HCT116 (cell line): ENCODE measurements around the gene BABAM2. TPM values are rescaled to one million over a fixed set of nuclear protein-coding genes. Genes with fewer than 3 reads are reported as not detected.

Source experiments
- ATAC-seq: fragments of 200-7000 bp; cut with Tn5 transposase; 2 replicates; pipeline ENCODE4 v1.9.1; 2020; ENCODE audit warnings: mild to moderate bottlenecking, moderate library complexity
- BruUV-seq: library from RNA; stranded (reverse); fragments of 400-500 nt; replicated peaks from 2 replicates; lab custom pipeline; 2021; lab: Mats Ljungman, UMichigan
- CTCF ChIA-PET: fragments of 300-600 bp; sonication (Branson Sonifier 250); formaldehyde crosslinking; loops from one replicate; lab custom pipeline; 2021; ENCODE audit warnings: antibody characterized with exemption; lab: Charles Lee
- POLR2A ChIA-PET: fragments of 300-600, 350-600 bp; sonication (Branson Sonifier 250); formaldehyde crosslinking; loops from one replicate; lab custom pipeline; 2021; ENCODE audit warnings: antibody characterized with exemption; lab: Charles Lee
- RAD21 ChIA-PET, 2 experiments: fragments of 300-600 bp; sonication (Branson Sonifier 250); formaldehyde crosslinking; loops; one replicate each; lab custom pipeline; 2023; ENCODE audit warnings: low total read pairs in 2 of 2; ENCODE audit not compliant: uncharacterized antibody in 2 of 2, unreplicated experiment in 2 of 2, low non-redundant PET in 1 of 2; lab: Charles Lee
- DNase-seq: peaks from one replicate; pipeline ENCODE4 v3.0.0-alpha.2; 2010; ENCODE audit warnings: low read depth, low spot score
- H2AFZ ChIP-seq: fragments of 200-600 bp; shearing (Covaris generic), sonication (generic); 2 replicates; pipeline ENCODE4 v1.6.1; 2017; ENCODE audit warnings: low read depth, mixed run types, mixed read lengths, antibody characterized with exemption, low read length; ENCODE audit not compliant: poor library complexity, severe bottlenecking
- H3K27ac ChIP-seq: 2 replicates; pipeline ENCODE4 v1.5.1; 2012; ENCODE audit warnings: low read depth, low read length
- H3K27me3 ChIP-seq: fragments of 200-600 bp; sonication (generic); 2 replicates; pipeline ENCODE4 v1.6.1; 2016; ENCODE audit warnings: mixed run types, low read length, mixed read lengths; ENCODE audit not compliant: insufficient read depth
- H3K36me3 ChIP-seq, 2 experiments: fragments of 200-500 bp in 1 of 2; fragments of 200-600 bp in 1 of 2; sonication (Bioruptor generic) in 1 of 2; sonication (generic) in 1 of 2; 2 replicates each; pipeline versions ENCODE4 v1.5.1 to v1.6.1; 2014 to 2016; ENCODE audit warnings: low read length in 2 of 2, inconsistent platforms in 1 of 2, mixed read lengths in 1 of 2, mixed run types in 1 of 2; ENCODE audit not compliant: insufficient read depth in 2 of 2, control insufficient read depth in 1 of 2
- H3K4me1 ChIP-seq, 2 experiments: fragments of 200-600 bp in 1 of 2; sonication (generic) in 1 of 2; 2 replicates each; pipeline versions ENCODE4 v1.5.1 to v1.6.1; 2012 to 2017; ENCODE audit warnings: low read length in 2 of 2, inconsistent platforms in 1 of 2, mild to moderate bottlenecking in 1 of 2, mixed read lengths in 1 of 2, mixed run types in 1 of 2, moderate library complexity in 1 of 2; ENCODE audit not compliant: insufficient read depth in 2 of 2, control insufficient read depth in 1 of 2
- H3K4me2 ChIP-seq: fragments of 200-600 bp; sonication (generic); 2 replicates; pipeline ENCODE4 v1.6.1; 2017; ENCODE audit warnings: mixed run types, low read length, mixed read lengths
- H3K4me3 ChIP-seq, 2 experiments: fragments of 200-600 bp in 1 of 2; sonication (generic) in 1 of 2; replicated peaks in 1 of 2; 2 replicates each; pipeline ENCODE4 v1.5.1; 2011 to 2016; ENCODE audit warnings: low read length in 2 of 2, control low read depth in 1 of 2, low read depth in 1 of 2, mild to moderate bottlenecking in 1 of 2, mixed read lengths in 1 of 2, mixed run types in 1 of 2
- H3K79me2 ChIP-seq: fragments of 200-600 bp; sonication (generic); 2 replicates; pipeline ENCODE4 v1.6.1; 2017; ENCODE audit warnings: mild to moderate bottlenecking, mixed run types, low read length, moderate library complexity, mixed read lengths; ENCODE audit not compliant: insufficient read depth
- H3K9ac ChIP-seq: fragments of 200-600 bp; sonication (generic); 2 replicates; pipeline ENCODE4 v1.6.1; 2016; ENCODE audit warnings: low read length, mixed read lengths
- H3K9me2 ChIP-seq: fragments of 200-600 bp; sonication (generic), shearing (Covaris generic); 2 replicates; pipeline ENCODE4 v1.6.1; 2017; ENCODE audit warnings: mixed run types, mild to moderate bottlenecking, moderate library complexity; ENCODE audit not compliant: insufficient read depth
- H3K9me3 ChIP-seq, 2 experiments: fragments of 200-500 bp in 1 of 2; fragments of 200-600 bp in 1 of 2; sonication (Bioruptor generic) in 1 of 2; sonication (generic) in 1 of 2; 2 replicates each; pipeline ENCODE4 v1.6.1; 2014 to 2017; ENCODE audit warnings: low read length in 2 of 2, mixed read lengths in 2 of 2, inconsistent platforms in 1 of 2, low read depth in 1 of 2, mild to moderate bottlenecking in 1 of 2, mixed run types in 1 of 2, moderate library complexity in 1 of 2; ENCODE audit not compliant: control insufficient read depth in 1 of 2, insufficient read depth in 1 of 2
- H4K20me1 ChIP-seq: fragments of 200-600 bp; sonication (generic), shearing (Covaris generic); 2 replicates; pipeline ENCODE4 v1.6.1; 2017; ENCODE audit warnings: mixed run types, mild to moderate bottlenecking, moderate library complexity; ENCODE audit not compliant: insufficient read depth
- ATF3 ChIP-seq: IDR thresholded peaks from 2 replicates; pipeline ENCODE4 v1.6.1; 2012
- CEBPB ChIP-seq: IDR thresholded peaks from 2 replicates; pipeline ENCODE4 v1.6.1; 2012; ENCODE audit warnings: low read depth
- EZH2phosphoT487 ChIP-seq: fragments of 200-600 bp; IDR thresholded peaks from 2 replicates; pipeline ENCODE4 v1.6.1; 2018; ENCODE audit warnings: antibody characterized with exemption, borderline replicate concordance
- FOSL1 ChIP-seq: IDR thresholded peaks from 2 replicates; pipeline ENCODE4 v1.6.1; 2012; ENCODE audit warnings: low read depth
- POLR2AphosphoS5 ChIP-seq: IDR thresholded peaks from 2 replicates; pipeline ENCODE4 v1.6.1; 2011; ENCODE audit warnings: mild to moderate bottlenecking, low read depth, low read length, moderate library complexity
- REST ChIP-seq: IDR thresholded peaks from 2 replicates; pipeline ENCODE4 v1.6.1; 2012; ENCODE audit warnings: low read depth
- SIN3A ChIP-seq: IDR thresholded peaks from 2 replicates; pipeline ENCODE4 v1.6.1; 2012; ENCODE audit warnings: low read depth
- ZBTB33 ChIP-seq: IDR thresholded peaks from 2 replicates; pipeline ENCODE4 v1.6.1; 2011; ENCODE audit warnings: mild to moderate bottlenecking, low read length, moderate library complexity; ENCODE audit not compliant: insufficient replicate concordance; ENCODE audit errors: extremely low read depth
- ZFX ChIP-seq: fragments of 450-650 bp; IDR thresholded peaks from 2 replicates; pipeline ENCODE4 v1.6.1; 2017
- intact Hi-C: fragments of 100-400 bp; cut with micrococcal nuclease; formaldehyde crosslinking; loops from 2 replicates; pipeline ENCODE4 v1.10.0; 2022
- total RNA-seq: library from RNA; stranded (reverse); gene quantifications from one replicate; pipeline ENCODE4 v1.2.1, GENCODE V29; 2021; ENCODE audit not compliant: unreplicated experiment

BABAM2 gene
- total RNA-seq, 1 experiment from 2014 or later, result 23.8 TPM

GRCh38 chr2:28101892-28102291 lies 211.4 kb downstream of the BABAM2 start:
- Histone ChIP-seq H3K9ac (no peak overlapping the region), H3K27ac (no peak overlapping the region)

More at GRCh38 chr2:28101892-28102291, 211.4 kb downstream of the BABAM2 start:
- TF ChIP-seq POLR2AphosphoS5 (no peak), ZBTB33 (no peak), SIN3A (no peak), ZFX (no peak), REST (no peak), EZH2phosphoT487 (no peak), ATF3 (no peak), CEBPB (no peak), FOSL1 (no peak)
- Histone ChIP-seq H3K4me3 (no peak overlapping the region), H2AFZ (no peak overlapping the region), H3K9me2 (no peaks in the 10 kb centered on the region; the same call in 1 of the 2 replicates), H3K4me2 (no peak overlapping the region), H3K79me2 (no peaks in the 10 kb centered on the region), H3K9me3 (no peaks in the 10 kb centered on the region), H3K4me1 (no peaks in the 10 kb centered on the region), H4K20me1 (no peaks in the 10 kb centered on the region), H3K36me3 (no peaks in the 10 kb centered on the region), H3K27me3 (no peaks in the 10 kb centered on the region)
- DNase-seq (no peak), ATAC-seq (no peak)
- ChIA-PET POLR2A (no interaction called here), RAD21 (no interaction called here), CTCF (no interaction called here)
- no TSS peak for BruUV-seq
- intact Hi-C loops, result no loop called here
